Eye (tissue), 1 donor: ENCODE data around the gene MAP7.

Experiments used
- DNase-seq: peaks from one replicate; pipeline ENCODE4 v3.0.0-alpha.2; 2015

Gene MAP7

DNA sequence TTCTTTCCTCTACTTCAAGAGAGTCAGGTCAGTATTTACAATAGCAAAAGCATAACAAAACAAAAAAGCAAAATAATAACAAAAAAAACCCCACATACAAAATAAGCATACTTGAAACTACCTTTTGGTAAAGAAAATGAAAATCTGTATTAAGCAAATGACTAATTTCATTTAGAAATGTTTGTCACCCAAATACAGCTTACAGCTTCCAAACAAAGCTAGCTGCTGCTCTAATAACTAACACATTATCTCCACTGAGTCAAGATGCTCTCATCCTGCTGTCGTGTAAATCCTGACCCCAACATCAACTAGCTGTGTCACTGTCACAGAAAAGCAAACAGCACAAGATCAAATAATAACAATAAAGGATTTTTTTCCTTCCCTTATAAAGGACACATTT, 21.7 kb downstream of the MAP7 start:
- DNase-seq = no peak

DNA sequence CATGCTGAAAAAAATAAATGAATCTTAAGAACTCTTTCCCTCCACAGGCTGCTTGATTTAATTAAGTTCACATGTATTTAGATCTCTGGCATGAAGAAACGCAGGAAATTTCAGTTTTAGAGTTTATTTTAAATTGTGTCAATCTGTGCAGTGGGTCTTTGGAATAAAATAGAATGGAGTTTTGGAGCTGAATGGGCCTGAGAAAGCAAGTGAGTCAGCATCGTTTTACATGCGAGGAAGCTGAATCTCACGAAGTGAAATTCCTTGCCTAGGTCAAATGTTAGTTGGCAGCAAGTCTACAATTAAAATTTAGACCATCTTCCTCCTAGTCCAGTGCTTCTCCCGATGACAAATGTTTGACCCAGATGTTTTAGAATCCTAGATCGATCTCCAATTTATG, 22.4 kb downstream of the MAP7 start:
- no peak for DNase-seq

DNA sequence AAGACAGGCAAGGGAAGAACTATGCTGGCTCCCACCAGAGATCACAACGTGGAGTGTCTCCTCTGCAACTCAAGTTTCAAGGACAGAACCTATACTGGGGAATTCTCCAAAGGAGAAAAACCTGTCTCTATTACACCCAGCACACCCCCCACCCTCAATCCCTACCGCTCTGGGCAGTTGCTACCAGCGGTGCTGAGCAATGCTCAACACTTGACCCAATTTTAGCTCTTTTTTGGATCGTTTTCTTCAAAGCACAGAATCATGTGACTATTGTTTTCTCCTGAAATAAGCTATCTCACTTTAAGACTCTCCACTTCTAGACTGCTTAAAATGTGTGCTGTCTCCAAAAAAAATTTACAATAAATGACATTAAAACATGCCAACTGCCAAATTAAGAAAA, 23.3 kb downstream of the MAP7 start:
- DNase-seq = no peak

DNA sequence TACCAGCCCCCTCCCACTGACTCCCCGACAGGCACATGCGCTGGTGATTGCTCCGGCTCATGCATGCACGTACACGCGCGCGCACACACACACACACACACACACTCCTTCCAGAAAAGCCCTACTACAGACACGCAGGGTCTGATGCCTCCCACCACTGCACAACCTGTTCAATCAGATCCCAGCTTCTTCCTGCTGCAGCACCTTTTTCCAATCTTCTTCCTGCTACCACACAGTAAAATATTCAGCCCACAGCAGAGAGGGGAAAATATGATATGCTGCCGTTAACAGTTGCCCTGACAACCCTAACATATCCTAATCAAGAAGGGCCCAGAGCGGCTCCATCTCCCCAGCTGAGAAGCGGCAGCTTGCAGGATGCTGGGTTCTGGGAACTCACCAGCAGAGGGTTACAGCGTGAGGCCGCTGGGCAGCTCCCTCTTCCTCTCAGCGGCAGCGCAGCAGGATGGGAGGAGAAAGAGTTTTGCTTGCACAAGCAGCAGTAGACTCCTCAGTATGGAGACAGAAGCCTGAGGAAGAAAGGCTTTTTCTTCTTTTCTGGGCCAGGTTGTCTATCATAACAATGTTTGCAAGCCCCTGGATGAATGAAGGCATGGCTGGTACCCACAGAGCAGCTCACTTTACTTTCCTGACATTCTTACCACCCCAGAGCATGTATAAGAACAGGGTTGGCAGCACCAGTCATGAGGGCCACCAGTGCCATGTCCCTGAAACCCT, 23.9 kb downstream of the MAP7 start:
- peak; percentile 83 for DNase-seq

DNA sequence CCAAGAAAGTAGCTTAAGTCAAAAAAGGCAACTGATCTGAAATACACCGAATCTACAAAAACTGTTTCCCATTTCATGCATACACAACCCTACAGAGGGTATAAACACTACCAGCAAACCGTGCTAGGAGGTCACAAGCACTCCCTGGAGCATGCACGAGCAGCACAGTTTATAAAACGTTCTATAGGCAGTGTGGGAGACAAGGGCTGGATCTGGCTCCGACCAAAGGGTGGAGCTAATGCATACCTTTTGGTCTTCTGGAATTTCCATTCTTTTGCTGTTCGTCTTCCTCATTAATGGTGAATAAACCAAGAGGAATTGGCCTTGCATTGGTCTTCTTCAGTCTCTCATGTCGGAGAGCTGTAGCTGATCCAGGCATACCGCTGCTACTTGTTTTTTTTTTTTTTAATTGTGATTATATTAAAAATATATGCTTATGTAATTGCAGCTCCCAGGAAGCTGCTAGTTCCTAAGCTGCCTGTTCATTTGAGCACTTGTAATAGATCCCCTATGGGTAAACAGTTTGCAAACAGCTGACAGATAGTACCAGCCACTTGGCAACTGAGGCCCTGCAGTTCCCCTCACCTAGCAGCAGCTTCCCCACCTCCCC, 24.5 kb downstream of the MAP7 start:
- DNase-seq = no peak

DNA sequence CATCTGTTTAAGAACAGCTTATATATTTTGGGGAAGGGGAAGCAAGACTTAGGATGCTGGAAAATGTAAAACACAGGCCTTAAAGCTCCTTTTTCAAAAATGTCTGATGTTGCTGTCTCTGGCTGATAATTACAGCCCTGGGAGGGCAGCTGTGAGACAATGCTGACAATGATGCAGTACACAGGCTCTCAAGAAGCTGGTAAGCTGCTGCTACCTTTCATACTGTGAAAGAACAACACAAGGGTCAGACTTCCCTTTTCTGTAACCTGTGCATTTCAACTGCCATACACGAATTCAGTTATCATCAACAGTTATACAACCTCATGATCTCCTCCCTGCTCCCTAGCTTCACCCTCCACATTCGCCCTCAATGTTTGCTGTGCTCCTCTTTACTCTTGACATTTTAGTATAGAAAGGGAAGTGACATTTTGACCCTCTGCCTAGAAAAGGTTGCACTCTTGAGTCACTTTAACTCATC, 25.2 kb downstream of the MAP7 start:
- no peak for DNase-seq

DNA sequence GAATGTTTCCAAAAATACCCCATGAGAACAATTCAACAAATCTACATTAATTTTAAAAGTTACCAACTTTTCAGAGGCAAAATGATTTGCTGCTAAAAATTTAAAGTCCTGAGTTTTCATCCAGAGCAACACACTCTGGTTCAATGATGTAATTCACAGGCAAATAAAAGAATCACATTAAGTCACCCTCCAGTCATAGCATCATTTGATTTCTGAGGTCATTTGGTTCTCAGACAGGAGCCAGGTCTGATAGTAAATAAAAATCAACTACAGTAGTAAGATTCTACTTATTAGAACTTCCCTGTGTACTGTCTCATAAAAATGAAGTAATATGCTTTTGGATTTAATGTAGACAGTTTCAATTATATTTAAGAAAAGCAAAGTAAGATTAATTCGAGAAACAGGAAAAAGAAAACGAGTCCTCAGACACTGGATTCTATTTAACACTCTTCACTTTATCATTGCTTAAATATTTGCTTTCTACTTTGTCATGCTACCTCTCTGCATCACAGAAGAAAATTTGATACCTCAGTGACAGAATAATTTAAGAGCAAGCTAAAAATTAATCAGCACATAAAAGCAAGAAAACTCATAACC, 25.8 kb downstream of the MAP7 start:
- no peak for DNase-seq

DNA sequence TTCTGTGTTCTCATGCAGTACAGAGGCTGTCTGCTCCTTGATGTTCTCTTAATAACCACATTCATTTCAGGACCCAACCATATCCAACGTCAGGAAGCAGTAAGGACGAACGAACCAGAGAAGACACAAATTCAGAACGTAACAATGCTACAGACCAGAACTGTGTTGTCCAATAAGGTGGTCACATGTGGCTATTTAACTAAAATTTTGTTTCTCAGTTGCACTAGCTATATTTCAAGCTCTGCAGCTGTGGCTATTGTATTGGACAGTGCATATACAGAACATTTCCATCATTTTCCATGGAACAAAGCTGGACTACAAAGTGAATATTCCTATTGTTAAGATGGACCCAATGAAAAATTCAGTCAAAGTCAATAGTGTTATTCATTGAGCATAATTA, 27.0 kb downstream of the MAP7 start:
- DNase-seq = no peak

DNA sequence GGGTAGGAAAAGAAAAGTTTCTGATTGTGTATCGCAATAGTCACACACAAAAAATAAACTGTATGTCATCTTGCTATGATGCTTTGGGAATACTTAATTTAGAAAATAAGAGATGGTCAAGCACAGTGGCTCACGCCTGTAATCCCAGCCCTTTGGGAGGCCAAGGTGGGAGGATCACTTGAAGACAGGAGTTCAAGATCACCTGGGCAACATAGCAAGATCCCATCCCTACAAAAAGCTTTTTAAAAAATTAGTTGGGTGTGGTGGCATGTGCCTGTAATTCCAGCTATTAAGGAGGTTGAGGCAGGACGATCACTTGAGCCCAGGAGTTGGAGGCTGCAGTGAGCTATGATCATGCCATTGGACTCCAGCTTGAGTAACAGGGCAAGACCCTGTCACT, 27.6 kb downstream of the MAP7 start:
- no peak for DNase-seq

DNA sequence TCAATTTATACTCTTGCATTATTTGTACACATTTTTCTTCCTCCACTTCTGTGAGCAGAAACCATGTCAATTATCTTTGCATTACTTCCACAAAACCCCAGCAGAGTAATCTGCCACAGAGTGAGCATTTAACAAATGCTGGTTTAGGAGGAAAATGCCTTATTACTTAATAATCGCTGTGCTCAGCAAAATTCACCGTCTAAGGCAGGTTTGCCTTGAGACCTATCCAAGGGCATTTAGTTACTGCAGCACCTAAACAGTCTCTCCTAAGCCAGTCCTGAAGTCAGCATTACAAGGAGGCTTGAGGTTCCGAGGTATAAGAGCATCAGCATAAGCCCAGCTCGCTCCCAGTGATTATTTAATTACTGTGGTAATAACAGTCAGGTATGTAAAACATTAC, 28.3 kb downstream of the MAP7 start:
- no peak for DNase-seq

DNA sequence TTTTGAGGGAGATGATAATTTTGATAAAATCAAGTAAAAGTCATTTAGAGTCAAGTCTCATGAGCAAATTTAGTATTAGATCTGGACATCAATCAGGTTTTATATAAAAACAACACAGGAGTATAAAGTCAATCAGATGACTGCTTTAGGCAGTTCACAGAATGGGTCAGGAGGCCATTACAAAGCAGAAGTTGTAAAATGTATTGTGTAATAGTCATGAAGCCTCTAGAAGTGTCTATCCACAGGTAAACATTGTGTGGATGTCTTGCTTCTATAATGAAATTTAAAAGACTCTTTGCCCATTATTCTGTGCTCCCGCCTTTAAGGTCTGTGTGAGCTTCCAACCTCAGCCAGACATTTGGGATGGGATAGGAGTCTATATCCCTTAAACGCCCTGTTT, 28.8 kb downstream of the MAP7 start:
- no peak for DNase-seq

DNA sequence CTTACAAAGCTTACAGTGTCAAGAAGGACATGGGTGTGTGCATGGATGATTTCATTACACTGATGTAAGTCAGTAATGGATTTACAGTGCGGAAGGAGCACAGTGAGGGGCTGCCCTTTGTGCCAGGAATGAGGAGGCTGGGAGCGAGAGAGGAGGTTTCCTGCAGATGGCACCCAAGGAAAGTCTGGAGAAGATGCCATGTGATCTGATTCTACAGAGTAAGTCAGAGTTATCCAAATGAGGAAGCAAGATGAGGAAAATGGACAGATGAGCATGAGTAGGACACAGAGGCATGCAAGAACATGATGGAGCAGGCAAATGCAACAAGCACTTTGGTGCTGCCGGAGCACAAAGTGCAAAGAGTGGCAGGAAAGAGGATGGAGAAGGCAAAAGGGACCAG, 29.7 kb downstream of the MAP7 start:
- DNase-seq = peak; percentile 33

DNA sequence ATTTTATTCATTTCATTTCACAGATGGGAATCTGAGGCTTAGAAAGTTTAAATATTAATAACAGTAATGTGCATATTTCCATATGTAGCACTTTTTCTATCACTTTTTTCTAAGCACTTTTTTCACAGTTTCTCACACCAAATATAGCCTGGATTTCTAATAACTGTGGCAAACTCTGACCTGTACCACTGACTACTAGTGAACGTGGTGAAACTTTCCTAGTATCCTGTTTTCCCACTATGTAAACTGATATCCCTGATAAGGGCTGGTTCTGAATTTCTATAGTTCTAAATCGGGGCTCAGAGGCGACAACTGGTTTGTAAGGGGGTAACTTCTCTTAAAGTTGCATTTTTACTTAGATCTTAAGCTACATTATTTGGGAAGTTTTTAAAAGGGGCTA, 32.6 kb downstream of the MAP7 start:
- no peak for DNase-seq

DNA sequence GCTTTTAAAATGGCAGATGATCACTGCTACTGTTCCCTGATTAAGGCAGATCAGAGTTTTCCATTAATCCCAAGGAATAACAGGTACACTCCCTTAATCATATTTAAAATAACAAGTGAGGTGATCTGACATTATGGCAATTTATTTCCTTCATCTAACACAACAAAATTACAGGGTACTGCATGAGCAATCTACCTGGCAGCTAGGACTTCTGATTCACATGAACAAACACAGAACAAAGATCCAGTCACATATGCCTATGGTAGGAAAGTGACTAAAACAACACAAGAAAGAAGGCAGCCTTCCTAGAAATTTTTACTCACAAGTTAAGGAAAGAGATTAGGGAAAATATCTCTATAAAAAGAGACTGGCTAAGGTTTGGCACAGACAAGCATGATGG, 33.2 kb downstream of the MAP7 start:
- no peak for DNase-seq

DNA sequence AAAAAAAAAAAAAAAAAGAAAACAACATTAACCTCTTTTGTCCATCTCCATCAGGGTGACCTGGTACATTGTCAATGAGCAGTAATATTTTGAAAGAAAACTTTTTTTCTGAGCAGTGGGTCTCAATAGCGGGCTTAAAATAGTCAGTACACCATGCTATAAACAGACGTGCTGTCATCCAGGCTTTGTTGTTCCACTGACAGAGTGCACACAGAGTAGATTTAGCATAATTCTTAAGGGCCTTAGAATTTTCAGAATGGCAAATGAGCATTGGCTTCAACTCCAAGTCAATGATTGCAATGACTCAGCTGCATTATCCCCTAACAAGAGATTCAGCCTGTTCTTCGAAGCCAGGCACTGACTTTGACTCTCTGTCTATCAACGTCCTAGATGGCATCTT, 35.6 kb downstream of the MAP7 start:
- DNase-seq = no peak

DNA sequence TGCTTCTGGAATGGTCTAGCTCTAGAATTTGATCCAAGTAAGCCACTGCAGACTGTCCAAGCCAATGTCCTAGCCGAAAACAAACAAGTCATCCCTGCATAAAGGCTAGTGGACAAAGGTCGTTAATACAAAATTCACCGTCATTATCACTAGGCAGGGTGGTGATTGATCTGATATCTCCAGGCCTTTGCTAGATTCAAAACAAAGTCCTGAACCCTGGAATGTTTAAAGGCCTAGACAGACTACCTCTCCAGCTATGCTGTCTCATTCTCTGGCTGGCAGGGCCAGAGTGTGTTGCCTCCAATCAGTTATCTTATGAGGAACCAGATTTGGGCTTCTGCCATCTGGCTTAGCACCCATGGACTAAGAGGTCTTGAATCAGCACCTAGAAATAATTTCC, 38.3 kb downstream of the MAP7 start:
- no peak for DNase-seq

DNA sequence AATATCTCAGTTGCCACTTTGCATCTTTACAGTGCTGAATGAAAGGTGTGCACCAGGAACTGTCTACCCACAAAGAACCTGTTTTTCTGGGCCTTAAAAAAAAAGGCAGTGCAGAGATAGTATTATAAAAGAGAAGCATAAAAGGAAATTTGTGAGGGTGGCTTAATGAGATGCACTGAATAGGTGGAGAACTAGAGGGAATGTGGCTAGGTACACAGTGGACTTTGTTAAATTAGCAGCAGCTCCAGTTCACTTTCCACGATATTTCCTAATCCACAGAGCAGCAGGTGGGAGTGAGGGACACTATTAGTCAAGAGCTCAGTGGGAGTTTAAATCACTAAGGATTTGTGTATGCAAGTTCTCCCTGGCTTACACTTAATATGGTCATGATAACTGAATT, 38.8 kb downstream of the MAP7 start:
- DNase-seq = no peak

DNA sequence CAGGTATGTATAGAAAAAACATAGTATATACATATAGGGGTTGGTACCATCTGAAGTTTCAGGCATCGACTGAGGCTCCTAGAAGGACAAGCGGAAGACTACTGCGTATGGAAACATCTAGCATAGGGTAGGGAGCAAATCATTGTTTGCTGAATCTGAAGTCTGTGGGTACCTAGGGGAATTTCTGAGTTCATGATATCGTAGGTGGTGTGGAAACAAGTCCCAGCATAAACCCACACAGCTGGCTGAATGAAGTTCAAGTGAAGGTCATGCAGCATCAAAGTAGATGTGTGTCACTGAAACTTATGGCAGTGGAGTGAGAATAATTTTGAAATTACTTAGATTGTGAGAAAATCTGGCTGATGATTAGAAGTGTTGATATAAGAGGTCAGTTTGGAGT, 39.4 kb downstream of the MAP7 start:
- peak; percentile 40 for DNase-seq

DNA sequence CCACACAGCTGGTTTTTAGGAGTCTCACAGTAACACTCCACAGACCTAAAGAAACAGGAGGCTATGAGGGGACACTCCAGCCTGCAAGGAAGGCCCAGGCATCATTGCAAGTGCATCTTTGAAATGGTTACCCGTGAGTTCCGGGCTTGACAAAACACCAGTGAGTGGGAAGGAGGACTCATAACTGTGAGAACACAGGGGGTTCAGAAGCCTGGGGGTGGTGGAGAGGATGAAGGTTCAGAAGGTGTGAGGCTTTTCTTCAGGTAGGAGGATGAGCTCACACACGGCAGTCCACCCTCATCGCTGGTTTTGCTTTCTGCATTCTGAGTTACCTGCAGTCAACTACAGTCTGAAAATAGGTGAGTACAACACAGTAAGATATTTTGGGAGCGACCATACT, 39.9 kb downstream of the MAP7 start:
- DNase-seq = no peak

DNA sequence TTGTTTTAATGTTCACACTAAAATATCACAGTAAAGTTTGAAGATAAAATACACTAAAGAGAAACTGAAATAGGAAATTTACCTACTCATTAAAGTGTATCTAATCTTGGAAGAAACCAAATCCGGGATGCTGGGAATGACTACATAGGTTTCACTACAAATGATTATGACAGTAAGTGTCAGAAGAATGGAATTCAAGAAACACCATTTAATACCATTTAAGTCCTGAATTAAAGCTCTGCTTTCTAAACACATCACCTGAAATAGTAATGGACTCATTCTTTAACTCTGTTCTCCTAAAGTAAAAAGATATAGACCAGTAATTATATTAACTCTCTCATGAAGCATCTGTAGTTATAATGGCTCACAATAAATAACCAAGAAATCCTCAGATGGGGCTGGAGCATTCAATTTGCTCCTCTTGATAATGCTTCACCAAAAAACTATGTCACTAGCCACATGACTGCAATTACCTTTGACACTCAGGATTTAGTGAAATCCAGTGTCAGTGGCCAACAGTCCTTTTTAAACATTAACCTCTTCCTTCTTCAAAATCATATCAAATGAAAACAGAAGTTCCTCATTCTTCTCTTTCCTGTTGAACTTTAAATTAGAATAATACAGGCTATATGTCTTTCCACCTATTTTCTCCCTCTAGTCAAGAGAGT, 41.4 kb downstream of the MAP7 start:
- DNase-seq = no peak

DNA sequence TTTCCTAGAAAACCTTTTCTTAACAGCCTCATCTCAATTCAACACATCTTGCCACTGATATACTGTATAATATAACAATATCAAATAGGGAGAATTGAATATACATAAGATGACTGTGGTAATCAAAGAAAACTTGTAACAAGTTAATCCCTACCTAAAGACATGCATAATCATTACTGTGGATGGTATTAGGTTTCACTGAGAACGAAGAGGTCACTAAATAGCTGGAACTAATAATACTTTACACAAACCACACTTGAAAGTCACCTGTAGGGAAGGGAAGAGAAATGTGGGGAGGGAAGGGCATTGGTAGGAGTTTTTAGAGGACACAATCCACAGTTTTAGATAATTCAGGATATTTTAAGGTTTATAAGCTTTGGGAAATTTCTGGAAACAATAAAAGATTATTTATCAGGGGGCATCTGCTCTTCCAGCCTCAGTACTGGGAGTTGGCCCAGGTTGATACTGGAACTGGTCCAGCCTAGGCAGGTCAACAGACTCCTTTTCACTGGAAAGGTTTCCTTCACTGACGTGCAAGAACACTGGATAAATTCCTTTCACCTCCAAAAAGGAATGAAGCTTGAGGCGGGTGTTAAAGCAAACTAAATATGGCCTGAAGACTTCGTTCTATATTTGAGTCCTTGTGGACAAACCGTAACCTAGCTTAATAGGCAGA, 44.0 kb downstream of the MAP7 start:
- no peak for DNase-seq

DNA sequence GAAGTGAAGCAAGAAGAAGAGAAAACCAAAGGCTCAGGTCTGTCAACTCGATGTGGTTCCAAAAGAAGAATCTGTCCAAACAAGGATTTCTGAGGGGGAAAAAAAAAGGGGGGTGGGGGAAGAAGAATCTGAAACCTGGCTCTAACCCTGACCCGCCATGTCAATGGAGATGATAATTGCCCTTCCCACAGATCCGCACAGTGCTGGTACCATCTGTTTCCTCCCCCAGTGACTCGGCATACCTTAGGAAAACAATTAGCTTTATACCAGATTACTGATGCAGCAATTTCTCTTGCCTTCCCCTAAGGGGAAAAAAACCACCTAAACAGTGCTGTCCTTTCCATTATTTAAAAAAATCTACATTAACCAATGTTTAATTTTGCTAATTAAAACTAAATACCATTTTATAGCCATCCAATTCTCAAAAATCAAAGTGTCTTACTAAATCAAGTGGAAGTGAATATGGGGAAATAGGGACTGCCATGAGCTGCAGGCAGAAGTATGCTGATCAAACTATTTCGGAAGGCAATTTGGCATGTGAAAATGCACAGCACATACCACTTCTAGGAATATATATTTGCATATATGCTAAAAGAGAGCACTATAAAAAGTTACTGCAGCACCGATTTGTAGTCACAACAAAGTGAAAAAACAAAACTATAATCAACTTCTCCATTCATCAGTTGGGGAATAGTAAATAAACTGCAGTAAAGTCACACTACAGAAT, 46.8 kb downstream of the MAP7 start:
- DNase-seq = no peak

DNA sequence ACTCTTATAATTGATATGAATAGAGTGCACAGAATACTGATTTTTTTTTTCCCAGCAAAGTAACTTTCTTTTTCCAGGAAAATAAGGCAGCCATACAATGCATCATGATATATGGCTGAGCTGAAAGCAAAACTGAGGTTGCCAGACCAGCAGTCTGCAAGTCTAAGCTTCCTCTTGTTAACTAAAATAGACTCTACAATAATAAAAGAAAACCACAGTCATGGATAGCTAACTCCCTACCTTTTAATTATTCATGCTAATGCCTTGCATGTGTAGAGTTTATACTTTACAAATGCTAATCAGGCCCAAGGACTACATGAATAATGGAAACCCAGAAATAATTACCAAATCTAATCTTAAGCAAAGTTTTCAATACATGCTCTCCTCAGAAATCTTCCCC, 47.4 kb downstream of the MAP7 start:
- no peak for DNase-seq
